Common myeloid progenitor, CD34-positive (primary cell): ENCODE results near the gene CAPN14.

Experiments used
- CTCF ChIA-PET: fragments of 350-600 bp; sonication (Branson Sonifier 250); formaldehyde crosslinking; loops from one replicate; lab custom pipeline; 2021; ENCODE audit warnings: antibody characterized with exemption; lab: Charles Lee
- POLR2A ChIA-PET: fragments of 350-600 bp; sonication (Branson Sonifier 250); formaldehyde crosslinking; loops from one replicate; lab custom pipeline; 2021; ENCODE audit warnings: antibody characterized with exemption; lab: Charles Lee
- DNase-seq, 3 donors: peaks; one replicate each; pipeline versions ENCODE4 v3.0.0 to v3.0.0-alpha.2; 2013
- H3K27ac ChIP-seq, 2 experiments: 1 replicate in 1 of 2; 2 replicates in 1 of 2; pipeline ENCODE4 v1.7.0; 2013; ENCODE audit warnings: inconsistent platforms in 2 of 2, low read length in 2 of 2, mild to moderate bottlenecking in 2 of 2, low read depth in 1 of 2, moderate library complexity in 1 of 2; ENCODE audit not compliant: severe bottlenecking in 2 of 2, insufficient read depth in 1 of 2, poor library complexity in 1 of 2
- H3K27me3 ChIP-seq, 5 experiments: replicated peaks in 2 of 5; 1 replicate in 3 of 5; 2 replicates in 2 of 5; pipeline versions ENCODE4 v1.6.1 to v1.7.0; 2013; ENCODE audit warnings: low read length in 4 of 5, mild to moderate bottlenecking in 2 of 5, moderate library complexity in 2 of 5, inconsistent platforms in 1 of 5; ENCODE audit not compliant: insufficient read depth in 5 of 5, control insufficient read depth in 4 of 5
- H3K36me3 ChIP-seq, 4 experiments: 1 replicate in 2 of 4; 2 replicates in 2 of 4; pipeline versions ENCODE4 v1.6.1 to v1.7.0; 2013; ENCODE audit warnings: low read length in 3 of 4, control low read depth in 1 of 4, mild to moderate bottlenecking in 1 of 4; ENCODE audit not compliant: control insufficient read depth in 4 of 4, insufficient read depth in 4 of 4
- H3K4me1 ChIP-seq, 4 experiments: 1 replicate in 3 of 4; 2 replicates in 1 of 4; pipeline versions ENCODE4 v1.6.1 to v1.7.1; 2013; ENCODE audit warnings: low read length in 3 of 4, mild to moderate bottlenecking in 3 of 4, control low read depth in 1 of 4, inconsistent platforms in 1 of 4, moderate library complexity in 1 of 4; ENCODE audit not compliant: control insufficient read depth in 4 of 4, insufficient read depth in 4 of 4; ENCODE audit errors: control extremely low read depth in 1 of 4
- H3K4me3 ChIP-seq, 7 experiments: 1 replicate in 4 of 7; 2 replicates in 3 of 7; pipeline versions ENCODE4 v1.5.1 to v1.7.0; 2013; ENCODE audit warnings: mild to moderate bottlenecking in 7 of 7, low read length in 6 of 7, moderate library complexity in 6 of 7, inconsistent platforms in 2 of 7, low read depth in 2 of 7, control low read depth in 1 of 7; ENCODE audit not compliant: insufficient read depth in 4 of 7, control insufficient read depth in 1 of 7; ENCODE audit errors: extremely low read depth in 1 of 7
- H3K9me3 ChIP-seq, 5 experiments: 1 replicate in 4 of 5; 2 replicates in 1 of 5; pipeline versions ENCODE4 v1.6.1 to v1.7.1; 2013; ENCODE audit warnings: low read length in 4 of 5, mild to moderate bottlenecking in 2 of 5, inconsistent platforms in 1 of 5, low read depth in 1 of 5, moderate library complexity in 1 of 5; ENCODE audit not compliant: control insufficient read depth in 4 of 5, insufficient read depth in 2 of 5; ENCODE audit errors: control extremely low read depth in 1 of 5
- WGBS: methylation state at CpG from one replicate; pipeline ENCODE4 v1.1.5; 2013; ENCODE audit not compliant: insufficient coverage; 5-methylcytosine and 5-hydroxymethylcytosine counted together

The CAPN14 gene

DNA sequence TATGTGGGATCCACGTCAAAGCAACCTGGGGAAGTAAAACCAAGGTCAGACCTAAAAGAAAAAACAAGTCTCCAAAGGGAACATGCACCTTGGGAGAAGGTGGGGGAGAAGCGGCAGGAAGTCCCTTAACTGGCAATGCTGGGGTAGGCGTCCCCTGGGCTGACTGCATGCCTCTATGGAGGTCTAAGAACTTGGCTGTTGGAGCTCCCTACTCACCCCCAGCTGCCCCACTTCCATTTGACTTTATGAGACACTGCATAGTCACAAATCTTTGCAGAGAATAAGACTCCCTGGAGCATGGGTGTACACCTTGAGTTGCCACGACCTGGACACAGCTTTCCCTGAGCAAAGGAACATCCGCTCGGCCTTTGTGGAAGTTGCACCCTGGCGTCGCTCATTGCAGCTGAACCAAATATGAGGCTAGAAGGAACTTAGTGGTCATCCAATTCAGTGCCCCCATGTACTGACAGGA lies 2.8 kb downstream of the CAPN14 start:
- Histone ChIP-seq H3K9me3 (no peaks in the 10 kb centered on the region), H3K36me3 (no peaks in the 10 kb centered on the region), H3K4me3 (no peak overlapping the region), H3K27ac (no peak overlapping the region), H3K27me3 (no peaks in the 10 kb centered on the region), H3K4me1 (peaks cover 10 to 57% (median 46%) of the 10 kb centered on the region in 4 experiments)
- ChIA-PET CTCF (no interaction called here), POLR2A (interaction anchor here (0.6 kb wide), 1 partner anchor 122 kb away, joined by 4 read pairs; no protein-coding TSS in a partner anchor)
- 96% methylated on average over 6 of the region's 8 CpGs for WGBS
- DNase-seq = no peak

DNA sequence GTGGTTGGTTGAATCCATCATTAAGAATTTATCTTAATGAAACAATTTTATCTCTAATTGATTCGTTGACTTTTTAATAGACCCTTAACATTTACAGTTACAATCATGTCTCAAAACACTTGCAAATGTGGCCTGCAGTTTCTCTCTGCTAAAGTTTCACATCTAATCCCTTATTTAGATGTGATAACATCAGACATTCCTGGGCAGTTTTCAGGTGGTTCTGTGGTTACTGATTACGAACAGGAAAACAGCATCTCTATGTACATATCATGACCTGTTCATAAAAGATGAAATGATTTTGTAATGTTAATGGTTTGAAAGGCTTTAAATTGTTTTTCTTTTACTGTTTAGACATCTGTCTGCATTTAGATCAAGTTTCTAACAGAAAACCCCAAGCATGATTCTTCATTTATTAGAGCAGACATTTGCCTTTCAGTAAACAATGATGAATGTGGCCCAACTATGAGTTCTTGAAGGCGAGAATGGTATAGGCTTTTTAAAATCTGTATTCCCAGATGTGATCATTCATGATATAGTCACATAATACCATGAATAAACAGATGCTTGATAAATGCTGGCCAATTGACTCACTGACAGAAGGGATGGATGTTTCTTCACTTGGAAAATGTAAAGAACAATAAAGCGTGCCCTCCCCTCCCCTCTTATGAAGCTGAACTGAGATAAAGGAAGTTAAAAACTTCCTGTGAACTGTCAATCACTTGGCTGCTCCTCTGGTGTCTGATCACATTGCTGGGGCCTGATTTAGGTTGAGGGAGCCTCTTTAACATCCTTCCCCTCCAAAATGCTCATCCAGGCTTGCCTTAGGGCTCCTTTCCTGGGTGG lies 3.5 kb downstream of the CAPN14 start:
- Histone ChIP-seq H3K4me1 (peaks cover 10 to 50% (median 40%) of the 10 kb centered on the region in 4 experiments), H3K9me3 (no peaks in the 10 kb centered on the region), H3K36me3 (no peaks in the 10 kb centered on the region), H3K27me3 (no peaks in the 10 kb centered on the region), H3K27ac (no peak overlapping the region), H3K4me3 (no peak overlapping the region)
- CTCF ChIA-PET = no interaction called here
- POLR2A ChIA-PET = interaction anchor here (0.6 kb wide), 1 partner anchor 123 kb away, joined by 4 read pairs; no protein-coding TSS in a partner anchor
- 67% methylated on average over 1 of the region's 4 CpGs for WGBS
- no peak for DNase-seq

DNA sequence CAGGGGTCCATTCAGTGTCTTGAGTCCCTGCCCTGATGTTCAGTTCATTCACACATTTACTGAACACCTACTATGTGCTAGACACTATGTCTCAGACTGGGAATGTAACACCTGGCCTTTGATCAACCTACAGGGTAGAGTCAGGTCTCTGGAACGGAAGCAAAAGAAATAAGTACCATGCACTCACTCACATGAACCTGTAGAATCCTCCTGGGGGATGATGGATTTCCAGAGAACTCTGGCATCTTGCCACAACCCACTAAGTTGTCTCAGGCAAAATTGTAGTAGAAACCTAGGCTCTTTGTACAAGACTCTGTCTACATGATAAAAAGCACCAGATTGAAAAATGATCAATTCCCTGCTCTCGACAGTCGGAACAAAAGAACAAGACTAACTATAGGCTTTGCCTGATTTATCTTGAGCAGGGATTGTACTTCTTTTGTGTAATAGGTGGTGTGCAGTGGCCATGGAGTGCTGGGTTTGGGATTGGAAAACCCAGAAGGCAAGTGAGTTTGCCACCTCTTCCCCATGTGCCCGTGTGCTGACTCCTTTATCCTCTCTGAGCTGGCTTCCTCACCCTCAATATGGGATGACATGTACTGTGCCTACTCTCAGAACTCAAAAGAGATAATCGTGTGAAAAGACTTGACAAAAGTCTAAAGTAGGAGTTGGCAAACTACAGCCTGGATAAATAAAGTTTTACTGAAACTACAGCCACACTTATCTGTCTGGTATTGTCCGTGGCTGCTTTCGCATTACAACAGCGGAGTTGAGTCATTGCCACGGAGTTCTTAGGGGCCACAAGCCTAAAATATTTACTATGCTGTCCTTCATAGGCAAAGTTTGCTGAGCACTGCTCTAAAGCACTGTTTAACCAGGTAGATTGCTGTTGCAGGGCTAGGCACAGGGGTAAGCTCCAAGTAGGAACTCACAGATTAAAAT lies 4.4 kb downstream of the CAPN14 start:
- POLR2A ChIA-PET = no interaction called here
- 84% methylated on average over 8 of the region's 9 CpGs for WGBS
- DNase-seq = no peak
- Histone ChIP-seq H3K4me3 (no peak overlapping the region), H3K27ac (no peak overlapping the region), H3K9me3 (no peaks in the 10 kb centered on the region), H3K36me3 (no peaks in the 10 kb centered on the region), H3K27me3 (no peaks in the 10 kb centered on the region), H3K4me1 (peaks cover 10 to 41% (median 33%) of the 10 kb centered on the region in 4 experiments)
- CTCF ChIA-PET = no interaction called here

DNA sequence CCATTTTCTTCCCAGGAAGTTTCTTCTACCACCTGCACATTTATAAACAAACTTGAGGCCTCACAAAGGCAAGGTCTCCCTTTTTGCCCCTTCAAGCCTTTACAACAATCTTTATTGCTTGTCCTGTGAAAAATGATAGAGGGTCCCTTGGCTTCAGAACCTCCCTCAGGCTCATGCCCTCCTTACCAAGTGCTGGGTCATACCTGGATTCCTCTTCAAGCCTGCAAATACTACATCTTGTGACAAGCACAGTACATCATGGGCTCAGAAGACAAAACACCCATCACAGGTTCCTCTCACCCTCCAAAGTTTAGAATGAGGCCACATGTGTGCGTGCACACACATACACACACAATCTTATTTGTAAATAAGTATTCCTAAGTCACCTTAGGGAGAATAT lies 9.1 kb downstream of the CAPN14 start:
- no CpG with 5 or more reads among the region's 1 CpG for WGBS
- POLR2A ChIA-PET = no interaction called here
- DNase-seq = no peak
- H3K4me3 ChIP-seq = no peak overlapping the region
- H3K27ac ChIP-seq = no peak overlapping the region
- H3K27me3 ChIP-seq = no peaks in the 10 kb centered on the region
- no peaks in the 10 kb centered on the region for H3K36me3 ChIP-seq
- H3K9me3 ChIP-seq = no peaks in the 10 kb centered on the region
- no peaks in the 10 kb centered on the region for H3K4me1 ChIP-seq
- CTCF ChIA-PET = interaction anchor here (0.9 kb wide), 1 partner anchor 345 kb away, joined by 3 read pairs; no protein-coding TSS in a partner anchor

DNA sequence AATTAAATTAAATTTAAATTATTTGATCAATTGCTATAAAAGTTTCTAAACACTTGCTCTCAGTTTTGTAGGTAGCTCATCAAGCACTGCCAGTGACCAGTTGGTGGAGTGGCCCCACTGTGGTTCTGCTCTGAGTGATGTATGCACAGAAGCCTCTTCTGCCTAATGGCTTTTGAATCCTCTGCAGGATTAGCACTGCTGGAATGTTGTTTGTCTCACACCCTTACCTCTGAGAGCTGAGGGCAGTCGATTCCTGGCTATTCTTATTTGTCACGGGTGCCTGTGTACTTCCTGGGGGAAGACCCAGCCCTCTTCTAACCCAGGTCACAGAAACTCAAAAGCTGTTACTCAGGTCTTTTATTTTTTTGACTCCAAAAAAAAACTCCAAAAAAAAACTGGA lies 9.5 kb downstream of the CAPN14 start:
- Histone ChIP-seq H3K4me1 (no peaks in the 10 kb centered on the region), H3K9me3 (no peaks in the 10 kb centered on the region), H3K27me3 (no peaks in the 10 kb centered on the region), H3K36me3 (no peaks in the 10 kb centered on the region), H3K27ac (no peak overlapping the region), H3K4me3 (no peak overlapping the region)
- WGBS = 95% methylated on average over 2 of the region's 2 CpGs
- CTCF ChIA-PET = interaction anchor here (0.9 kb wide), 1 partner anchor 345 kb away, joined by 3 read pairs; no protein-coding TSS in a partner anchor
- DNase-seq = no peak
- POLR2A ChIA-PET = no interaction called here

DNA sequence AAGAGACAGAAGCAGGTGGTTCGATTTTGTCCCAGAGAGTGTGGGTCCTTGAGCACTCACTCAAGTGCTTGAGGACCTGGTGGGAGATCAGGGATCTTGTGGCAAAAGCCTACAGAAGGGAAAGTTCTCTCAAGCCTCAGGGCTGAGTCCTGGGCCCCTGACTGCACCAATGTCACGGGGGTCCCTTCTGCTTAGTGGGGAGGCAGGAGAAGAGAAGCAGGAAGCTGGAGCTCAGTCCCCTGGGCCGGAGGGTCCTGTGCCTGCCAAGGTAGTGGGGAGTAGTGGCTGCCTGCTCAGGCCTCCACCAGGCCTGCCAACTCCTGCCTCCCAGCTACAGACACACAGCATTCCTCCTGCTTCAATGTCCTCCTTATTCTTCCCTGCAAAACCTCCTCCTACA lies 11.7 kb downstream of the CAPN14 start:
- Histone ChIP-seq H3K4me3 (no peak overlapping the region), H3K9me3 (no peaks in the 10 kb centered on the region), H3K4me1 (no peaks in the 10 kb centered on the region), H3K36me3 (no peaks in the 10 kb centered on the region), H3K27ac (no peak overlapping the region), H3K27me3 (no peaks in the 10 kb centered on the region)
- ChIA-PET POLR2A (no interaction called here), CTCF (no interaction called here)
- DNase-seq = no peak
- WGBS = 100% methylated on average over 3 of the region's 3 CpGs
